HepG2 (cell line): ENCODE results near the gene ATG5. TPM values are rescaled to one million over a fixed set of nuclear protein-coding genes. Genes with fewer than 3 reads are reported as not detected.

Source experiments
- CCAR2 ChIP-seq: fragments of 200-400 bp; formaldehyde crosslinking; optimal IDR thresholded peaks from 2 replicates; pipeline ENCODE3; 2018; ENCODE audit warnings: low read depth, mild to moderate bottlenecking, low read length, moderate library complexity
- FLYWCH1 ChIP-seq: sonication (generic); formaldehyde crosslinking; IDR thresholded peaks from 2 replicates; pipeline ENCODE4 v1.8.1; 2023; ENCODE audit warnings: mild to moderate bottlenecking, missing genetic modification reagents
- HOXA7 ChIP-seq: sonication (generic); formaldehyde crosslinking; IDR thresholded peaks from 2 replicates; pipeline ENCODE4 v1.8.1; 2022; ENCODE audit warnings: mild to moderate bottlenecking, missing genetic modification reagents, moderate library complexity
- IKZF4 ChIP-seq: sonication (generic); formaldehyde crosslinking; IDR thresholded peaks from 2 replicates; pipeline ENCODE4 v1.5.1; 2020; ENCODE audit warnings: borderline replicate concordance, mild to moderate bottlenecking, low read depth, missing genetic modification reagents; ENCODE audit errors: not compliant biosample characterization
- KDM2A ChIP-seq: sonication (generic); formaldehyde crosslinking; IDR thresholded peaks from 2 replicates; pipeline ENCODE4 v1.4.0; 2020; ENCODE audit warnings: low read depth, missing genetic modification reagents, borderline replicate concordance
- NCOA2 ChIP-seq: sonication (generic); formaldehyde crosslinking; IDR thresholded peaks from 2 replicates; pipeline ENCODE4 v1.8.0; 2022; ENCODE audit warnings: inconsistent platforms
- NFE2 ChIP-seq: sonication (generic); formaldehyde crosslinking; IDR thresholded peaks from 2 replicates; pipeline ENCODE4 v1.4.0; 2020; ENCODE audit warnings: missing genetic modification reagents
- NPAS2 ChIP-seq: sonication (generic); formaldehyde crosslinking; IDR thresholded peaks from 2 replicates; pipeline ENCODE4 v1.8.0; 2022; ENCODE audit warnings: mild to moderate bottlenecking, missing genetic modification reagents, borderline replicate concordance
- REL ChIP-seq: sonication (generic); formaldehyde crosslinking; conservative IDR thresholded peaks from 2 replicates; pipeline ENCODE4 v1.8.0; 2022; ENCODE audit warnings: mild to moderate bottlenecking, missing genetic modification reagents, moderate library complexity
- RELA ChIP-seq: sonication (generic); formaldehyde crosslinking; IDR thresholded peaks from 2 replicates; pipeline ENCODE4 v1.4.0; 2020; ENCODE audit warnings: missing genetic modification reagents
- SNAI1 ChIP-seq: sonication (generic); formaldehyde crosslinking; IDR thresholded peaks from 2 replicates; pipeline ENCODE4 v1.5.0; 2020; ENCODE audit warnings: mild to moderate bottlenecking, missing genetic modification reagents, borderline replicate concordance
- SOX5 ChIP-seq: IDR thresholded peaks from 2 replicates; pipeline ENCODE4 v1.6.1; 2016; ENCODE audit warnings: borderline replicate concordance
- SP2 ChIP-seq: sonication (generic); formaldehyde crosslinking; IDR thresholded peaks from 2 replicates; pipeline ENCODE4 v1.5.1; 2020; ENCODE audit warnings: mild to moderate bottlenecking, missing genetic modification reagents
- TBL1XR1 ChIP-seq: fragments of 150-350 bp; IDR thresholded peaks from 2 replicates; pipeline ENCODE4 v1.6.1; 2014; ENCODE audit warnings: borderline replicate concordance, low read length; ENCODE audit not compliant: partially characterized antibody
- XBP1 ChIP-seq: sonication (generic); formaldehyde crosslinking; IDR thresholded peaks from 2 replicates; pipeline ENCODE4 v1.5.0; 2020; ENCODE audit warnings: missing genetic modification reagents
- ZBTB1 ChIP-seq: sonication (generic); formaldehyde crosslinking; IDR thresholded peaks from 2 replicates; pipeline ENCODE4 v1.4.0; 2020; ENCODE audit warnings: missing genetic modification reagents, borderline replicate concordance
- ZKSCAN1 ChIP-seq: fragments of 150-350 bp; IDR thresholded peaks from 2 replicates; pipeline ENCODE4 v1.6.1; 2014; ENCODE audit warnings: low read length
- ZNF12 ChIP-seq: sonication (generic); formaldehyde crosslinking; IDR thresholded peaks from 2 replicates; pipeline ENCODE4 v1.5.0; 2020; ENCODE audit warnings: missing genetic modification reagents
- ZNF34 ChIP-seq: sonication (generic); formaldehyde crosslinking; IDR thresholded peaks from 2 replicates; pipeline ENCODE4 v1.4.0; 2020; ENCODE audit warnings: mild to moderate bottlenecking, missing genetic modification reagents, borderline replicate concordance
- ZNF543 ChIP-seq: sonication (generic); formaldehyde crosslinking; IDR thresholded peaks from 2 replicates; pipeline ENCODE4 v1.4.0; 2020; ENCODE audit warnings: mild to moderate bottlenecking, missing genetic modification reagents
- ZNF75D ChIP-seq: sonication (generic); formaldehyde crosslinking; IDR thresholded peaks from 2 replicates; pipeline ENCODE4 v1.8.1; 2023; ENCODE audit warnings: missing genetic modification reagents, mild to moderate bottlenecking, borderline replicate concordance
- ZSCAN20 ChIP-seq: sonication (generic); formaldehyde crosslinking; IDR thresholded peaks from 2 replicates; pipeline ENCODE4 v1.4.0; 2020; ENCODE audit warnings: missing genetic modification reagents, mild to moderate bottlenecking, borderline replicate concordance
- polyA plus RNA-seq, 8 experiments: library from polyadenylated mRNA; depleted of rRNA in 3 of 8; stranded (reverse) in 7 of 8; unstranded in 1 of 8; fragments of >200 nt; fragmentation: Illumina TruSeq in 4 of 8; extraction: Trizol in 4 of 8; gene quantifications; 2 replicates each; pipeline versions ENCODE4 v1.2.1 to v1.2.3, GENCODE V29; 2011 to 2016; ENCODE audit warnings: low read depth in 4 of 8, missing spikeins in 1 of 8, mixed read lengths in 1 of 8; ENCODE audit not compliant: insufficient read depth in 1 of 8
- total RNA-seq, 5 experiments: library from RNA; depleted of rRNA; stranded (reverse); fragments of >200 nt; fragmentation: Illumina TruSeq; extraction: Trizol; gene quantifications; 2 replicates each; pipeline ENCODE4 v1.2.3, GENCODE V29; 2016; ENCODE audit warnings: low read depth in 1 of 5
- TF ChIP-seq, protein P1 (sequence below): sonication (generic); formaldehyde crosslinking; IDR thresholded peaks from 2 replicates; pipeline ENCODE4 v1.9.0; 2022; ENCODE audit warnings: missing genetic modification reagents, mild to moderate bottlenecking, borderline replicate concordance
- TF ChIP-seq, protein P2 (sequence below): sonication (generic); formaldehyde crosslinking; IDR thresholded peaks from 2 replicates; pipeline ENCODE4 v1.5.0; 2020; ENCODE audit warnings: missing genetic modification reagents
- TF ChIP-seq, protein P3 (sequence below), 2 experiments: fragments of 450-650 bp in 1 of 2; sonication (generic) in 1 of 2; formaldehyde crosslinking; IDR thresholded peaks; 2 replicates each; pipeline versions ENCODE4 v1.5.0 to v1.8.0; 2020 to 2022; ENCODE audit warnings: mild to moderate bottlenecking in 1 of 2, missing genetic modification reagents in 1 of 2
- TF ChIP-seq, protein P4 (sequence below): sonication (generic); formaldehyde crosslinking; IDR thresholded peaks from 2 replicates; pipeline ENCODE4 v1.8.0; 2022; ENCODE audit warnings: missing genetic modification reagents, low read depth, mild to moderate bottlenecking, borderline replicate concordance

The ATG5 gene
- total and polyA plus RNA-seq, 2 of the 13 experiments (the other 11 are each of a cell fraction or from before 2014, with no cell fraction given): 21.3 to 48.0 TPM

DNA sequence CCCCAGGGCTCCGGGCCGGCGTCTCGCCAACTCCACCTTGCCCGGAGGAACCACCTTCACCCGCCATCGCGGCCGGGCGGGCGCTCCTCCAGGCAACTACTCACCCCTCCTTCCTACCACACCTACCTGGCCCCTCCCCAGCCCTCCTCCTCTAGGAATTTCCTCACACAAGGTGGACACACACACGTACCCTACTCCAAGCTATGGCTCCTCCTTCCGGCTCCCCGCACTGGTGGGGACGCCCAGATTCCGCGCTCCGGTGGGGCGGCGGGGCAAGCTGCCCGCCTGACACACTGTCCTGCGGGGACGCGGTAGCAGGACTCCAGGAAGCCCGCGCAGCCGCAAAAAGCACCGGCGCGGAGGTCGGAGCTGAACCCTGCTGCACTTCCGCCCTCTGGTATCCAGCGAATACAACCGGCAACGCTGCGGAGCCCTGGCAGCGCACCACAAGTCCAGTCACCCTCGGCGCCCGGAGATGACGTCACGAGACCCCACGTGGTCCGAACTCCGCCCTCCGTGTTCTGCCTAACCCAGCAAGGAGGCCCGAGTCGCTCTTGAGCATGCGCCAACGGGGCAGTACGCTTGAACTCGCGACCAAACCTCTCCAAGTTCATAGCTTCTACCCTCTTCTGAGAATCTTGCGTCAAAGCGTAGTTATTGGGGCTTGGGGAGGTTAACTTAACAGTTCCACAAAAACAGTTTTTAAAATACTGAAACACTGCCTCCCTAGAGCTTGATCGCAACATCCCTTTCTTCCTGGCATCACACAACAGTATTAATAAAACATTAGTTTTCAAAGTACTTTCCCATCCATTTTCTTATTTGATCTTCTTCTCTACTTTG is at the start of gene ATG5 (continued):
- TF ChIP-seq ZNF75D: no peak
- TF ChIP-seq NPAS2: no peak
- peak; percentile 90 for TF ChIP-seq KDM2A (CRISPR knock-in tag)
- TF ChIP-seq, protein P1, sequence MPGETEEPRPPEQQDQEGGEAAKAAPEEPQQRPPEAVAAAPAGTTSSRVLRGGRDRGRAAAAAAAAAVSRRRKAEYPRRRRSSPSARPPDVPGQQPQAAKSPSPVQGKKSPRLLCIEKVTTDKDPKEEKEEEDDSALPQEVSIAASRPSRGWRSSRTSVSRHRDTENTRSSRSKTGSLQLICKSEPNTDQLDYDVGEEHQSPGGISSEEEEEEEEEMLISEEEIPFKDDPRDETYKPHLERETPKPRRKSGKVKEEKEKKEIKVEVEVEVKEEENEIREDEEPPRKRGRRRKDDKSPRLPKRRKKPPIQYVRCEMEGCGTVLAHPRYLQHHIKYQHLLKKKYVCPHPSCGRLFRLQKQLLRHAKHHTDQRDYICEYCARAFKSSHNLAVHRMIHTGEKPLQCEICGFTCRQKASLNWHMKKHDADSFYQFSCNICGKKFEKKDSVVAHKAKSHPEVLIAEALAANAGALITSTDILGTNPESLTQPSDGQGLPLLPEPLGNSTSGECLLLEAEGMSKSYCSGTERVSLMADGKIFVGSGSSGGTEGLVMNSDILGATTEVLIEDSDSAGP: peak; percentile 93
- no peak for TF ChIP-seq HOXA7 (CRISPR knock-in tag)
- no peak for TF ChIP-seq RELA (CRISPR knock-in tag)
- TF ChIP-seq NFE2 (CRISPR knock-in tag): no peak
- 0 out of 2 replicates have a peak, but pooled peaks have one; percentile 43 for TF ChIP-seq XBP1 (CRISPR knock-in tag)
- no peak for TF ChIP-seq ZKSCAN1
- TF ChIP-seq, protein P2, sequence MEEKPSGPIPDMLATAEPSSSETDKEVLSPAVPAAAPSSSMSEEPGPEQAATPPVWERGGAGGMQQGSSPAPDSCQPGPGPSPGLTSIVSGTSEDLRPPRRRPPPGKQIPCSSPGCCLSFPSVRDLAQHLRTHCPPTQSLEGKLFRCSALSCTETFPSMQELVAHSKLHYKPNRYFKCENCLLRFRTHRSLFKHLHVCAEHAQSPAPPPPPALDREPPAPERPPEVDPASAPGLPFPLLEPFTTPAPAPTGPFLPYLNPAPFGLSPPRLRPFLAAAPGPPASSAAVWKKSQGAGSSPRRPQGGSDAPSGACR (CRISPR knock-in tag): peak; percentile 60; the same call in 1 of the 2 replicates
- peak; percentile 82 for TF ChIP-seq TBL1XR1
- TF ChIP-seq ZNF543 (CRISPR knock-in tag): peak; percentile 82; the same call in 1 of the 2 replicates
- peak; percentile 43; the same call in 1 of the 2 replicates for TF ChIP-seq SOX5 (CRISPR knock-in tag)
- TF ChIP-seq ZNF34: no peak
- peak; percentile 63; the same call in 1 of the 2 replicates for TF ChIP-seq NCOA2
- TF ChIP-seq SNAI1 (CRISPR knock-in tag): no peak
- TF ChIP-seq ZSCAN20 (CRISPR knock-in tag): no peak; the same call in 1 of the 2 replicates
- peak; percentile 59; the same call in 1 of the 2 replicates for TF ChIP-seq SP2
- TF ChIP-seq IKZF4 (CRISPR knock-in tag): no peak
- TF ChIP-seq, protein P3, sequence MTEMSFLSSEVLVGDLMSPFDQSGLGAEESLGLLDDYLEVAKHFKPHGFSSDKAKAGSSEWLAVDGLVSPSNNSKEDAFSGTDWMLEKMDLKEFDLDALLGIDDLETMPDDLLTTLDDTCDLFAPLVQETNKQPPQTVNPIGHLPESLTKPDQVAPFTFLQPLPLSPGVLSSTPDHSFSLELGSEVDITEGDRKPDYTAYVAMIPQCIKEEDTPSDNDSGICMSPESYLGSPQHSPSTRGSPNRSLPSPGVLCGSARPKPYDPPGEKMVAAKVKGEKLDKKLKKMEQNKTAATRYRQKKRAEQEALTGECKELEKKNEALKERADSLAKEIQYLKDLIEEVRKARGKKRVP (CRISPR knock-in tag; IDR thresholded peaks at IDR 0.05): no peak
- no peak for TF ChIP-seq ZBTB1 (CRISPR knock-in tag)
- TF ChIP-seq, protein P4, sequence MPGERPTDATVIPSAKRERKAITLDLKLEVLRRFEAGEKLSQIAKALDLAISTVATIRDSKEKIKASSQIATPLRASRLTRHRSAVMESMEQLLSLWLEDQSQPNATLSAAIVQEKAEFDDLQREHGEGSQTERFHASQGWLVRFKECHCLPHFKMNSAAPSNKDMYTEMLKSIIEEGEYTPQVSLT (CRISPR knock-in tag): no peak
- TF ChIP-seq REL: no peak
- no peak for TF ChIP-seq CCAR2
- no peak for TF ChIP-seq FLYWCH1 (CRISPR knock-in tag)
- peak; percentile 77 for TF ChIP-seq ZNF12 (CRISPR knock-in tag)
